ENCODE data around the gene MED13.
"Not testable (repeated sequence)": the region's sequence is repeated elsewhere in the genome, so short reads cannot be mapped to it uniquely, and the experiment has no call there.

Gene MED13

DNA sequence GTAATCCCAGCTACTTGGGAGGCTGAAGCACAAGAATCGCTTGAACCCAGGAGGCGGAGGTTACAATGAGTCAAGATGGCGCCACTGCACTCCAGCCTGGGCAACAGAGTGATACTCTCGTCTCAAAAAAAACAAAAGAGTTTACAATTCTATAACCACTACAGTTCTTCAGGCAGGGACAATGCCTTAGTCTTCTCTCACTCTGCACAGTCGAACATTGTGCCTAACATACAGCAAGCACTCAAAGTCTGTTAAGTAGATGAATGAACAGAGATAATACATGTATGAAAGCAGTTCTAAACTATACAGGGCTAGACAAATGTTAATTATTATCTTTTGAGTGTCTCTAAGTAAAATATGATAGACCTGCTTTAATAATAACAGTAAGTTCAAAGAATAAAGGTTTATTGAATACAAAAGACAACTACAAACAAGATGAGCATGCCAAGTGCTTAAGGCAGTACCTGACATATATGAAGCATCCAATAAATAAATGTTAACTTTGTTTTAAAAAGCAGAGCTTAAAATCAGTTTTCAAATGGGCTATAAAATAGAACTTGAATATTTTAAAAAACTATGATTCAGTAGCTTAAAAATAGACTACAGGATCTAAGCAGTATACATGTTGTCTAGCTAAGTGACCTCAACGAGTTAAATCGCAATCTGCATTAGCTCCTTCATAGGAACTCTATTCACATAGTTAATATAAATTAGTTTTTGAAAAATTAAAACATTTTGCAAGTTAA lies 156.6 kb downstream of the MED13 start:
- no peak for DNase-seq (ENCODE audit: low spot score)

DNA sequence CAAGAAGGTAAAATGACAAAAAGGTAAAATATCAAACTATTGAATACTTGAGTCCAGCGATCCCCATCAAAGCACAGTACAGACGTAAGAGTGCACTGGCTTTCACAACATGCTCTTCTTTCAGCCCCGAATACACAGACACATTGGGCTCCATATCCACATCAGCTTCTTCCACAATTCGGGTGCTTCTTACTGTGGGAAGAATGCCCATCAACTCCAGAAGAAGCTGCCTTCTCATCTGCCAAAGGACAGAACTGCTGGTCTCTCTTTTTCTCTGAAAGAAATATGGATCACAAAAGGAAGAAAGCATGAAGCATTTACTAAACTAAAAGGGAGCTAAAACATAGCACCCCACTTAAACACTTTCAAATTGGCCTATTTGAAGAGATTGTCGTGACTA lies 157.7 kb downstream of the MED13 start:
- no peak for DNase-seq (ENCODE audit: low spot score)

GRCh38 chr17:61904094-61904710 lies 160.9 kb downstream of the MED13 start:
- DNase-seq (ENCODE audit: low spot score), result no peak

GRCh38 chr17:61903251-61903650 lies 161.8 kb downstream of the MED13 start:
- DNase-seq (ENCODE audit: low spot score), result no peak

GRCh38 chr17:61897548-61898180 lies 167.4 kb downstream of the MED13 start:
- no peak for DNase-seq (ENCODE audit: low spot score)

- no peak for DNase-seq (ENCODE audit: low spot score)
Observed at GRCh38 chr17:61895391-61895790, 169.7 kb downstream of the MED13 start.

DNA sequence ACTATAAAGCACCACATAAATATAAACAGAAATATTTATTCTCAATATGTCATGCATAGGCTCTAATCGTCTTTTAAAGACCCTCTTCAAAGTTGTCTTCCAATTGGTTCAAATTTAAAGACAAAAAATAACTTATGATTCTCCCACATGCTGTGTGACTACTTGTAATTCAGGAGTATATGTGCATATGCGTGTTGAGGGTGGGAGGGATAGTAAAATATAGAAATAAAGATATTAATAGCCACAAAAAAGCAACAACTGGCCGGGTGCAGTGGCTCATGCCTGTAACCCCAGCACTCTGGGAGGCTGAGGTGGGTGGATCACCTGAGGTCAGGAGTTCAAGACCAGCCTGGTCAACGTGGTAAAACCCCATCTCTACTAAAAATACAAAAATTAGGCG lies 170.8 kb downstream of the MED13 start:
- DNase-seq (ENCODE audit: low spot score), result not testable (repeated sequence)

Measured in hematopoietic multipotent progenitor cell treated with erythropoietin and hydrocortisone succinate and interleukin-3 and kit ligand, for 17 days (in vitro differentiated cells).